ENCODE data around the gene CUX1. TPM values are rescaled to one million over a fixed set of nuclear protein-coding genes. Genes with fewer than 3 reads are reported as not detected.
"Not testable (repeated sequence)": the region's sequence is repeated elsewhere in the genome, so short reads cannot be mapped to it uniquely, and the experiment has no call there.

Gene CUX1
- total RNA-seq, 1 donor from 2014 or later = 156 TPM

- intact Hi-C loops (cut with DNase I) = no loop called here
- DNase-seq (ENCODE audit: low spot score) (no peak), ATAC-seq (no peak)
Observed at GRCh38 chr7:101877882-101878591, 60.6 kb downstream of the CUX1 start.

DNA sequence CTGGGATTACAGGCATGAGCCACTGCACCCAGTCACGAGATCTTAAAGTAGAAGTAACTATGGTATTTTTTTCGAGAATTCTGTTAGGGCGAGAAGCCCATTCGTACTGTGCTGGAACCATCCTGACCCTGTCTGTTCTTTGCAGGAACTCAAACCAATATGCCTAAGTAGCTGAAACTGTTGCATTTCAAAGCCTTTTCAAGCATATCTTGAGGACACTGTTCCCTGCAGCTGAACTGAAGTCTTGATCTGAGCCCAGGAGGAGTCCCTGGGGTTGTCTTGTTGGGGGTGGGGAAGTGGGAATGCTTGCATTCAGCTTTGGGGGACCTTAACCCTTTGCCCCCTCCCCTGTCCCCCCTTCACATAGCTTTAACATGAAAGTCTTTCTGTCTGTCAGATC is 61.5 kb downstream of the CUX1 start:
- DNase-seq (ENCODE audit: low spot score) = no peak
- ATAC-seq = no peak
- intact Hi-C loops (cut with DNase I) = no loop called here

DNA sequence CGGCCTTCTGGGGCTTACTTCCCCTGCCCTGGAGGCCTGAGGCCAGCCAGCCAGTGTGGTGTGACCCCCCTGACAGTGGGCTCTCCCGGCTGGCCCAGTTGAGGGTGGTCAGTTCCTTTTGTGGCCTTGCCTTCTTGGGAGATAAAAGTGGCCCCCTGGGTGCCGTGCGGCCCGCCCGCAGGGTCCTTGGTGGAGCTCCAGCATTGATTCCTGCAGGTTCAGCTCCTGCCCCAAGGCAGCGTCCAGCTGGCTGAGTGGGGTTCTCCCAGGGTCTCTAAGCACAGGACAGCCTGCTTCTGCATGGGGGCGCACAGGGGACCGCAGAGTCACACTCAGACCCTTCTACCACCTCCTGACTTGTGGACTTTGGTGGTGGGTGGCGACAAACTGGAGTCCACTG is 62.1 kb downstream of the CUX1 start:
- DNase-seq (ENCODE audit: low spot score) (no peak), ATAC-seq (no peak)
- intact Hi-C loops (cut with DNase I) = no loop called here

DNA sequence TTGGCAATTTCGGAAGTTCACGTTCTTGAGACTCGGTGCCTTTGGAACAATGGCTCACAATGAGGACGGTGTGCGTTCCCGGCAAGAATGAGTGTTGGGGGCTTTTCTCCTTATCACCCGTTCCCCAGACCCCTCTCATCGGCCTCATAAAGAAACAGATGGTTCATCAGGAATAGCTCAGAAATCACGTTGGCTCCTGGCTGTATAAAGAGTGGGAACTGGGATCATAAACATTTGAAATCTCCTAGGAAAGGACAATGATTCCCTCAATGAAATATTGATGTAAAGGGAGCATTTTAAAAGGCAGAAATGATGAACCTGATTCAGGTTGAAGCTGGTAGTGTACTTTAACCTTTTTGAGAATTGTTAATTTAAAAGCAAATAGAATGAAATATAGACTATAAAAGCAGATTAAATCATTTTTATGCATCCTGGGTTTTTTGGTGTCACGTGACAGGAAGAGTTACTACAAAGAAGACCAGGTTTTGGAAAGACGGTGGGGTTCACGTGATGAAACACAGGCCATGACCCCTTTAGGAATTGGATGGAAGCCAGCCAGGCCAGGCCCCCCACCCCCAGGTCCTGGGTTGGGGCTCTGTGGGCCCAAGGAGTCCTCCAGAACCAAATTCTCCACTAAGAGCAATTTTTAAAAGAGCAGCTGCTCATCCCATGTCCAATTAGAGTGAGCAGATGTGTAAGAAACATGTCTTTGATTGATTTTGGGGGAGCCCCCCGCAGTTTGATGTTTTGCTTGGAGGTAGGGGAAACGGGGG is 63.0 kb downstream of the CUX1 start:
- intact Hi-C loops (cut with DNase I) = no loop called here
- no peak for ATAC-seq
- no peak for DNase-seq (ENCODE audit: low spot score)

DNA sequence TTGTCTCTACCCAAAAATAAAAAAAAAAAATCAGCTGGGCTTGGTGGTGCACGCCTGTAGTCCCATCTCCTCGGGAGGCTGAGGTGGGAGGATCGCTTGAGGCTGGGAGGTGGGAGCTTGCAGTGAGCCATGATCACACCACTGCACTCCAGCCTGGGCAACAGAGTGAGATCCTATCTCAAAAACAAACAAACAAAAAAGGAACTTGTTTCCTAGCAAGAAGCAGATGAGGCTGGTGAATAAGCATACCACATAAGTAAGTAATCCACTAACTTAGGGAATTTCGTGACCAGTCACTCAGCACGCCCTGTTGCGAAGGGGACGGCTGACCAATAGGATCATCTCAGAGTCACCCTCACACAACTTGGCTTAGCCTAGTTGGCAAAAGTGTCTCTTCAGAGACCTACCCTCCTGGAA is 64.6 kb downstream of the CUX1 start:
- ATAC-seq = peak; percentile 13
- intact Hi-C loops (cut with DNase I) = no loop called here
- DNase-seq (ENCODE audit: low spot score) = no peak

GRCh38 chr7:101882595-101883564 is 65.5 kb downstream of the CUX1 start:
- ATAC-seq (peak; percentile 93), DNase-seq (ENCODE audit: low spot score) (peak; percentile 71)
- intact Hi-C loops (cut with DNase I) = no loop called here

DNA sequence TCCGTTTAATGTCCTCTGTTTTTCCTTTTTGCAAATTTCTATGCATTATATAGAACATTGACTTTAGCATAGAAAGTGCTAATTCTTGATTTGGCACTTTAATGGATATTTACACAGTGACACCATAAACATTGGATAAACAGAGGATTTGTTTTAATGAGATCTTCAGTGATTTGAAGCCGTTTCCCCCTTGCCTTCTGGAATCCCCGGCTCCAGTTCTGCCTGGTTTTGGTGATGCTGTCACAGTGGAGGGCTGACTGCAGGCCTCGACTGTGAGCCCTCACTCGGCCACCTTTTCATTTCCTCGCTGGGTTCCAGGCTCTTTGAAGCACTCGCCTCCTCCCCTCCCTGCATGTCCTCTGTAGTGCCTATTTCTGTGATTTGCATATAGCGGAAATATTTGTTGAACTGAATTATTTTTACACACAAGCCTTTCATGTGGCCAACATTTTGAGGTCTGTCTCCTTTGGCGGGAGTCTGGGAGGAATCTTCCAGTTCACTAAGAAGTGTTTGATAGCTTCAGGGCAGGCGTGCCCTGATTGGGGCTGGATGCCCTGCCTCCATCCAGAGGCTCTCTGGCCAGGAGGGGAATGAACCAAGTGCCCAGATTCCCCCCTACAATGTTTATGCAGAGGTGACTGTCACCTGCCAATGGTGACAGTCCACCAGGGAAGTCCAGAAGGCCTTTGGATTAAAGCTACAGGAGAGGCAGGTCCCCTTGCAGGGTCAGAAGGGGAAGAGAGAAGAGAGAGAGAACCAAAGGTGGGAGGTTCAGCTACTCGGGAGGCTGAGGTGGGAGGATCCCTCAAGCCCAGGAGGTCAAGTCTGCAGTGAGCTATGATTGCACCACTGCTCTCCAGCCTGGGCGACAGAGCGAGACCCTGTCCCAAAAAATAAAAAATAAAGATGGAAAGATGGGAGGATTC is 67.5 kb downstream of the CUX1 start:
- no peak for DNase-seq (ENCODE audit: low spot score)
- intact Hi-C loops (cut with DNase I) = loop anchor here (2.0 kb wide), 1 partner anchor 26 kb away; no protein-coding TSS in a partner anchor
- no peak for ATAC-seq

DNA sequence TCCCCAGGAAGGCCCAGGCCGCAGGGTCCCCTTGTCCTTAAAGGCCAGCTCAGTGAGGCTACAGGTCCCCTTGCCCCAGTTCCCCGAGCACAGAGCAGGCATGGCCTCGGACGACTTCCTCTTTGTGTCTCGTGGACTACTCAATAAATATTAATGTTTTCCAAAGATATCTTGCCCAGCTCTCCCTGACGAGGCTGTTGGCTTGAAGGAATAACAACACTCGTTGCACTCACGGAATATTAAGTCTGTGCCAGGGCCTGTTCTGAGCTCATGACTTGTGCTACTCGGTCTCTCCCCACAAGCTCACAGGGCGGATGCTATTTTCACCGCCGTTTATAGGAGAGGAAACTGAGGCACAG is 68.2 kb downstream of the CUX1 start:
- DNase-seq (ENCODE audit: low spot score) (no peak), ATAC-seq (no peak)
- intact Hi-C loops (cut with DNase I) = loop anchor here (2.0 kb wide), 1 partner anchor 27 kb away; no protein-coding TSS in a partner anchor

DNA sequence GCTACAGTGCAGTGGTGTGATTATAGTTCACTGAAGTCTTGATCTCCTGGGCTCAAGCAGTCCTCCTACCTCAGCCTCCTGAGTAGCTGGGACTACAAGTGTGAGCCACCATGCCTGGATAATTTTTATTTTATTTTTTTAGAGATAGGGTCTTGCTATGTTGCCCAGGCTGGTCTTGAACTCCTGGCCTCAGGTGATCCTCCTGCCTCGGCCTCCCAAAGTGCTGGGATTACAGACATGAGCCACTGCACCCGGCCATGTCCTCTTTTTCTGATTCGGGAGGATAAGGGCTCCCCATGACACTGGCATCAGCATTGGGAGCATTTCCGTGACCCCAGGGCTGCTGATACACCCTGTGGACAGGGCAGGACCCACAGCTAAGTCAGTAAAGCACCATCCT is 69.9 kb downstream of the CUX1 start:
- intact Hi-C loops (cut with DNase I); ATAC-seq; DNase-seq (ENCODE audit: low spot score): not testable (repeated sequence)

GRCh38 chr7:101888564-101888963 is 71.1 kb downstream of the CUX1 start:
- ATAC-seq; DNase-seq (ENCODE audit: low spot score); intact Hi-C loops (cut with DNase I): not testable (repeated sequence)

DNA sequence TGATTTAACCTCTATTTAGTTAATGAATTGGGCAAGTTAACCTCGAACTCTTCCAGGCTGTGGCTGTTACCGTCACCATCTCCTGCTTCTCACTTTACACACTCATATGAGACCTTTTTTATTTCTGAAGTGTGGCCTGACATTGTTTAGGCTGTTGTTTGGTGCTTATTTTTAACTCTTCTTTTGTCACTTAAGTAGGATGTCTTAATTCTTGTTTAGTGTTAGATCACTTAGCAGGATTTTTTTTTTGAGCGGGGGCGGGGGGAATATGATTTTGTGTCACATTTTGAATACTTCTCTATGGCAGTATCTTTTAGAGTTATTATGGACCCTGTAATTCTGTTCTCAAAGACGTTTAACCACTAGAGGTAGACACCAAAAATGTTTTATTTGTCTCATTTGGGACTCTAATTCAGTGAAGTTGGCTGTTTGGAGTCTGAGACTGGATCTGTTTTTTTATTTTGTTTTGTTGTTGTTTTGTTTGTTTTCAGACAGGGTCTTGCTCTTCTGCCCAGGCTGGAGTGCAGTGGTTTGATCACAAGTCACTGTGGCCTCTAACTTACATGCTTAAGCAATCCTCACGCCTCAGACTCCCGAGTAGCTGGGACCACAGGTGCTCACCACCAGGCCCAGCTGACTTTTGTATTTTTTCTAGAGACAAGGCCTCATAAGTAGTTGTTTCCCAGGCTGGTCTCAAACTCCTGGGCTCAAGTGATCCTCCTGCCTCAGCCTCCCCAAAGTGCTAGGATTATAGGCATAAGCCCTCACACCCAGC is 73.5 kb downstream of the CUX1 start:
- DNase-seq (ENCODE audit: low spot score) = no peak
- intact Hi-C loops (cut with DNase I) = no loop called here
- no peak for ATAC-seq

GRCh38 chr7:101891936-101892640 is 74.7 kb downstream of the CUX1 start:
- intact Hi-C loops (cut with DNase I) = no loop called here
- ATAC-seq (no peak), DNase-seq (ENCODE audit: low spot score) (no peak)

DNA sequence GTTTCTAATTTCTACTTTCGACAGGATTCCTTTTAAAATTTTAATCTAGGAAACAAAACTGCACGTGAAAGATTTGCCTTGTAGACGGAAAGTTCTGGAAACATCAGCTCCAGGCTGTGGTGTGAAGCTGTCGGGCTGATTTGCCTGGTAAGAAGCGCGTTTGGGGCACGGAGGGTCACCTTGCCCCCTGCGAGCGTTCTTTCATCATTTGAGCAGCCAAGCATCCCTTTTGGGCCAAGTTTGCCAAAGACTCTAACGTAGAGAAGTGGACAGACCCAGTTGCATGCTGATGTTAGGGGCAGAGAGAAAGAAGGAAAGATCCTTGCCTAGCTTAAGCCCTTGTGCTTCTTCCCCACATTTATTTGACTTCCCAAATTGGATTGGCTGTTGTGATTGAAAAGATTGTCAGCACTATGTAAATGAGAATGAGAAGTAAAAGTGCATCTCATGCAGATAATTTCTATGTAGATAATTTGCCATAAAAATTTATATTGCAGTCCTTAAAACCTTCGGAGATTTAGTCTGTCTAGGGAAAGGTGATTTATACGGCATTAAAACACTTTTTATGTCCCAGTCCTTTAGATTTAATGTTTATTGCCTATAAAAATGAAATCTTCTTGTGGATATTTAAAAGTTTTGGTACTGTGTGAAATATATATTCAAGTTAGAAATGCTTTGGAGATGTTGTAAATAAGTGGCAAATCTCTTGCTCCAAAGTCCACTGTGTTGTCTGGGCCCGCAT is 76.1 kb downstream of the CUX1 start:
- no peak for DNase-seq (ENCODE audit: low spot score)
- intact Hi-C loops (cut with DNase I) = no loop called here

DNA sequence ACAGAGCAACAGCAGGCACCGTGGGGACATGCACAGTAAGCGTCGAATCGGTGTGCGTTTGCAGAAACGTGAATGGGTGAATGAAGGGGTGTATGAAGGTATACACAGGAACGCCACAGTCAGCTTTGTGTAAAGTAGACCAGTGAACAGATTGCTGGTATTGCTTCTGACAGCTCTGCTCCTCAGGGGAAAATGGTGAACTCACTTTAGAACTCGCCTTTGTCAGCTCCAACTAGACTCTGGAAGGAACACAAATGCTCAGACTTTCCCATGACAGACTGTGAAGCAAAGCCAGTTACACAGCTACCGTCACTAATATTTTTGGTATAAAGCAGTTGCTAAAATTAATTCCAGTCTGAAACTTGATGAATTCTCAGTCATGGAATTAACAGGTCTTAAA is 78.9 kb downstream of the CUX1 start:
- no peak for ATAC-seq
- no peak for DNase-seq (ENCODE audit: low spot score)
- intact Hi-C loops (cut with DNase I) = no loop called here

More for the DNA sequence above, 76.1 kb downstream of the CUX1 start:
- ATAC-seq = no peak

GRCh38 chr7:101896941-101897340 is 79.5 kb downstream of the CUX1 start:
- intact Hi-C loops (cut with DNase I) = no loop called here
- no peak for ATAC-seq

DNA sequence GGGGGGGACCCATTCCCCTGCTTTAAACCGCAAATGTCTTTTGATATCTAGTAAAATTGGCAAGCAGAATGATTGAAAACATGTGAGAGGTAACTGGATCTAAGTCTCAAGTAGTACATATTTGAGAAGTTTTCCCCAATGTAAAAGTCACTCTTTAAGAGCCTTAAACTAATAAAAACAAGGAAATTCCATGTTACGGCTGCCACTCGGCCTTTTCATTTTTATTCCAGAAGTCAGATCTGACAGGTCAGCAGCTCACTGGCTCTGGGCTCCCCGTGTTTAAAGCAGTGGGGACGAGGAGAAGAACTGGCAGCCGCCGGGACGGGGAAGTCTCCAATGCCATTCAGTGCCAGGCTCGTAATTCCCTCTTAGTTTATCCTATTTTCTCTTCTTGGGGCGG is 80.7 kb downstream of the CUX1 start:
- DNase-seq (ENCODE audit: low spot score) (no peak), ATAC-seq (peak; percentile 33)
- intact Hi-C loops (cut with DNase I) = no loop called here

More at GRCh38 chr7:101896941-101897340, 79.5 kb downstream of the CUX1 start:
- DNase-seq (ENCODE audit: low spot score) = no peak

Measured in sciatic nerve (tissue), 2 donors.